ENCODE results near the gene BANP.
"Not testable (repeated sequence)": the region's sequence is repeated elsewhere in the genome, so short reads cannot be mapped to it uniquely, and the experiment has no call there.

BANP gene

DNA sequence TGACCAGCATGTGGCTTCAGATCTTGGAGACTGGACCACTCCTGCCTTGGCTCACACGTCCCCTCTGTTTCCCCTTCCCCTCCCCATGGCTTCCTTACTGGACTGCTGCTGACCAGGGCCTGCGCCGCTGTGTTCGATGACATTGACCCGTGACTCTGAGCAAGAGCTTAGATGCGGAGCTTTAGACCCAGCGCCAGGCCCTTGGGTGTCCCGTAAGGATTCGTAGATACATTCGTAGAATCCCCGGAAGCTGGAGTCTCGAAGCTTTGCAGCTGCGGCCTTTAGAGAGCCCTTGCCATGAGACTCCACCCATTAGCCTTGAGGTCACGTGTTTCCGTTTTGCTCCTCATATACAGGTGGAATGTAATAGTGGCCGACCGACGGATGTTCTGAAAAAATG is 65.2 kb downstream of the BANP start:
- not testable (repeated sequence) for DNase-seq (ENCODE audit: low read depth)

- no peak for DNase-seq (ENCODE audit: low read depth)
Observed at GRCh38 chr16:88016964-88017363, 65.7 kb downstream of the BANP start.

- no peak for DNase-seq (ENCODE audit: low read depth)
Observed at GRCh38 chr16:88017587-88018101, 66.4 kb downstream of the BANP start.

DNA sequence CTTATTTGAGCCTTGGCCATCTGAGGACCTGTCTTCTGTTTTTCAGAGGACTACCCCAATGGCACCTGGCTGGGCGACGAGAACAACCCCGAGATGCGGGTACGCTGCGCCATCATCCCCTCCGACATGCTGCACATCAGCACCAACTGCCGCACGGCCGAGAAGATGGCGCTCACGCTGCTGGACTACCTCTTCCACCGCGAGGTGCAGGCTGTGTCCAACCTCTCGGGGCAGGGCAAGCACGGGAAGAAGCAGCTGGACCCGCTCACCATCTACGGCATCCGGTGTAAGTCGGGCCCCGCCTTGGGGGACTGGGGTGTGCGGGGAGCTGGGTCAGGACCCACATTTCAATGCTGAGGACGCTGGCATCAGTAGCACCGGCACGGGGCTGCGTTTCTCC is 67.1 kb downstream of the BANP start:
- not testable (repeated sequence) for DNase-seq (ENCODE audit: low read depth)

DNA sequence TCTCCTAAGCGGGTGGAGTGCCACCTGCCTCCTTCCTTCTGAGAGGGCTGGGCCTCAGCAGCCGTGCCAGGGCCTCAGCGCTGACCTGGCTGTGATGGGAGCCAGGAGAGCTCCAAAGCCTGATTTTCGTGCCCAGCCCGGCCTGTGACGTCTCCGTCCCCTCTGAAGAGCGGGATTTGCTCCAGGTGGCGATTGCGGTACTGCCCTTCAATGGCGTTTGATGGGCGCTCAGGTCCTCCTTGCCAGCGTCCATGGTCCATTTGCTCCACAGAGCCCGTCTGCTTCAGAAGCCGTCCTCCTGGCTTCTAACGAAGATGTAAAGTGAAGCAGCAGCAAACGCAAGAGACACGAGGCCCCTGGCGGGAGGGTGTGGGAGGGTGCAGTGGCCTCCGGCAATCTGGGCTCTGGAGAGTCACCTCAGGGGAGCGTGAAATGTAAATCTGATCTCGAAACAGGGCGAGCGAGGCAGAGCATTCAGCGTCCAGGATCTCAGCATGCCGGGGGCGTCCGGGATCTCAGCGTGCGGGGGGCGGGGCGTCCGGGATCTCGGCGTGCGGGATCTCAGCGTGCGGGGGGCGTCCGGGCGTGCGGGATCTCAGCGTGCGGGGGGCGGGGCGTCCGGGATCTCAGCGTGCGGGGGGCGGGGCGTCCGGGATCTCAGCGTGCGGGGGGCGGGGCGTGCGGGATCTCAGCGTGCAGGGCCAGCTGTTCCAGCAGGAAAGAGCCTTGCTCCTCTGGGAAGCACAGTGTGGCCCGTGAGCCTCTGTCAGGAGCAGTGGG is 68.0 kb downstream of the BANP start:
- not testable (repeated sequence) for DNase-seq (ENCODE audit: low read depth)

GRCh38 chr16:88019821-88020515 is 68.7 kb downstream of the BANP start:
- no peak for DNase-seq (ENCODE audit: low read depth)

DNA sequence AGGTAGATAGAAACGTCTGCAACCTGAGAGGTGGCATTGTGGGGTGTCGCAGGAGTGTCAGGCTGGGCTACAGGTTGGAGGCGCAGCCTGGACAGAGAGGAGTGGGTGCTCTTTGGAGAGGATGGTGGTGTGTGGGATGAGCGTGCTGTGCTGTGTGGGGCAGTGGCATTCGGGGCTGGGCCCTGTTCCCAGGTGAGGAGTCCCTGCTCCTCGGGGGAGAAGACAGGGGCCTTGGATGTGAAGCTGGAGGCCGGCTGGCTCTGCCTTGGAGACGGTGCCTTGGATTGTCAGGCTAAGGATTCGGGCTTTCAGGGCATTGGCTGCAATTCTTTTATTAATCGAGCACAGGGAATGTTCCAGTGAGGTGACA is 69.3 kb downstream of the BANP start:
- no peak for DNase-seq (ENCODE audit: low read depth)

DNA sequence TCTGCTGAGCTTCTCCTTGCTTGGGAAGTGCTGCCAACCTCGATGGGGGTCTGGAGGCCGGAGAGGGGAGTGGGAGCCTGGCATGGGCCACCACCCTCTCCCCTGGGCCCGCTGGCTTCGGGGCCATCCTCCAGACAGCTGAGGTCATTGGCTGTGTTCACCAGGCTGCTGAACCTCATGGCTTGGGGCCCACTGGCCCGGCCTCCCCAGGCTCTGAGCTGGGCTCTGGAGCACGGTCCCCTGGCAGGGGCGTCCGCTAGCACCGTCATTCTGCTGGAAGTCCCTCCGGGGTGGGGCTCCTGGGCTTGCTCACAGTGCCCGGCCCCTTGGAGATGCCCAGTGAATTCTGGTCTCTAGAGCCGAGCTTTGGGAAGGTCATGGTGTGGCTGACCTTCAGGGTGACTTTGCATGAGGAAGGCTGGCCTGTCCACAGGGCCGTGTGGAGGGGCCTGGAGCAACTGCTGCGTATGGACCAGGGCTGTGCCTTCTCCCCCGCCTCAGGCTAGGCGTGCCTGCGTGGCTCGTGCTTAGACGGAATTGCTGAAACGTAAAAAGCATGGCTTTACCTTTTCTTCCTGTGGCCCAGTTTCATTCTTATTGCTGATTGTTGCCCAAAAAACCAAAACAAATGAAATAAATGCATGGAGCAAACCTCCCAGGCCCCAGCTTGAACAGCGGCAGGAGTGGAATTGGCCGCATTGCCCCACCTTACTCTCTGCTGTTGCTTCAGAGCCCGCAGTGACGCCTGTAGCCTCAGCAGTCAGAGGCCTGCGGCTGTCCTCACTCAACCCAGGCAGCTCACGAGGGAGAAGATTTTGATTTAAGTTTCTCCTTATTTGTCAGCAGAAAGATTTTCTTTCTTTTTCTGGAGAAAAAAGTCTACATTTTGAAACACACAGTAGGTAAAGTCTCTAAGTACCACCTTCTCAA is 70.1 kb downstream of the BANP start:
- DNase-seq (ENCODE audit: low read depth): not testable (repeated sequence)

GRCh38 chr16:88022076-88023042 is 71.1 kb downstream of the BANP start:
- no peak for DNase-seq (ENCODE audit: low read depth)

GRCh38 chr16:88023366-88023765 is 72.1 kb downstream of the BANP start:
- DNase-seq (ENCODE audit: low read depth): no peak

DNA sequence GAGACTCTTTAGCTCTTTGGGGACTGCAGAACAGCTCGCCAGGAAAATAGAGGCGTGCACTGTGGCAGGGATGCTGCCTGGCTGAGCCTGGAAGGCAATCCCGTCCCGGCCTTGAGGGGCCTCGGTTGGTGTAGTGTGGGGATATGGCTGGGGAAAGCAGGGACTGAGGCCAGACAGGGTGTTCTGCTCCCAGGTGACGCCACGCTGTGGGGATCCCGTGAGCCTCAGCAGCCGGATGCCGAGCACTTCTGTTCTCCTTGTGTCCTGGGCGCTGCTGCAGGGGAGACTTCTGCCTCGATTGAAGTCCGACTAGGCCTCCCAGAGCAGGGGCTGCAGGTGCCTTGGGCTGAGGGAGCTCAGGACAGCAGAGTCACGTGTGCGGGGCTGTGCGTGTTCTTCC is 72.6 kb downstream of the BANP start:
- no peak for DNase-seq (ENCODE audit: low read depth)

DNA sequence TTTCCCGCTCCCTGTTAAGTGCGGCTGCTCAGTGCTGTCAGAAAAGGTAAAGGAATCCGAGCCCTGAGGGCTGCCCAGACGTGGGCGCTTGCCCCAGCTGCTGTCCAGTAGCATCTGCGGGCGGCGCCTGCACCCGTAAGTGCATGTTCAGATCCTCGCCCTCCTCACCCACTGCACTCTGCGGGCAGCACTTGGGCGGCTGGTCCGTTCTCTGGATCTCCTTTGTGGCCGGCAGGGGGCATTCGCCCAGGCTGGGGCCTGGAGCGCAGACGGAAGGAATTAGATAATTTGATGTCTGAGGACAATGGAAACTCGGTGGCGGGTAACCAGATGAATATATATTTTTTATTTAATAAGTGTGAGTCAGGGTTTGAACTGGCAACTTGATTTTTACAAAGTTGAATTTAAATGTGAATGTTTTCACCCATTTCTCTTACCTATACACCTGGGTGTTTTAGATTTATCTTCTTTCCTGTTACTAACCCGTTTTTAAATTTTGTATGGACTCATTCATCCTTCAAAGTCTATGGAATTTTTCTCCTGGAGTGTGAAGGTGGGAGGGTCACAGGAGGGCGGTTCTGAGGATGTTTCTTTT is 73.4 kb downstream of the BANP start:
- DNase-seq (ENCODE audit: low read depth): not testable (repeated sequence)

DNA sequence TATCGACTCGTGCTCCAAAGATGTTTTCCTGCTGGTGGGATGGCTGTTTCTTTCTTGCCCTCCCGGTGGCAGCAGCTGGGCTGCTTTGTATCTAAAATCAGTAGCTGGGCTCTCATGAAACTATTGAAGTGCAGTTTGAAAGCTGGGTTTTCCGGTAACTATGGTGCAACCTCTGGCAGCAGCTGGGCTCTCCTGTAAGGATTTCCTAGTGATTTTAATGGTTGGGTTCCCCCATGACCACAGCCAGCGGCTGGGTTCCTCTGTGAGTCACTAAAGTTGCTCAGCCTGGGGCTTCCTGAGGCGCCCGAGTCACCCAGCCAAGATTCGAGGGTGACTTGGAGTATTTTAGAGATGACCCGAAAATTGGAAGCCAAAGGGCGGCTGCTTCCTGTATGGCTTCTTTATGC is 73.9 kb downstream of the BANP start:
- DNase-seq (ENCODE audit: low read depth): not testable (repeated sequence)

GRCh38 chr16:88025828-88026555 is 74.8 kb downstream of the BANP start:
- not testable (repeated sequence) for DNase-seq (ENCODE audit: low read depth)

GRCh38 chr16:88026964-88027938 is 76.0 kb downstream of the BANP start:
- DNase-seq (ENCODE audit: low read depth): no peak

DNA sequence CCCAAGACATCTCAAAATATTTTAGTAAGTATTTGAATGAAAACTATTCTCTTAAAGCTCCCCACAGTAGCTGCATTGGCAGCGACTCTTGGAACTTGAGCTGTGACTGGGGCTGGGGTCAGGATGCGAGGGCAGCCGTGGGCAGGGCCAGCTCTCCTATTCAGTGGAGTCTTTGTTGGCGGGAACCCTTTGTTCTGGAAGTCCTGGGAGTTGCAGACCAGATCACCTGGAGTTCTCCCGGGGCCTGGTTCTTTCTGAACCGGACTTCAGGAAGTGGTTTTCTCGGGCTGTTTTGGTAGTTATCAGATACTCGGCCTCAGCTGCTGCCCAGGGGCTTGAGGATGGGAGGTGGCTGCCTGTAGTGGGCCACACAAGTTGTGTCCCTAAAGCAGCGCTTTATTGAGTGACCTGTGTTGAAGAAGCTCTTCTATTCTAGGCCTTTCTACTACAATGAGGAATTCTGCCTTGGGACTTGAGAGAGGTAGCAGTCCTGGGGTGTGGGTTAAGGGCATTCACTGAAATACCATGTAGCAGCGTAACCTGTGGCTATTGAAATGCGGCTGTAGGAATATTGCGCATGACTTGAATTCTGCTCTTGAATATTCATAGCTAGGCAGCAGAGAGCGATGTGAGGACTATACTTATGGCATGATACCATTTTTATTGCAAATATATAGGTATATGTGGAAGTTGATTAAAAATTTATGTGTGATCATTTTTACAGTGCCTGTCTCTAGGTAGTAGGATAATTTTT is 77.1 kb downstream of the BANP start:
- not testable (repeated sequence) for DNase-seq (ENCODE audit: low read depth)

DNA sequence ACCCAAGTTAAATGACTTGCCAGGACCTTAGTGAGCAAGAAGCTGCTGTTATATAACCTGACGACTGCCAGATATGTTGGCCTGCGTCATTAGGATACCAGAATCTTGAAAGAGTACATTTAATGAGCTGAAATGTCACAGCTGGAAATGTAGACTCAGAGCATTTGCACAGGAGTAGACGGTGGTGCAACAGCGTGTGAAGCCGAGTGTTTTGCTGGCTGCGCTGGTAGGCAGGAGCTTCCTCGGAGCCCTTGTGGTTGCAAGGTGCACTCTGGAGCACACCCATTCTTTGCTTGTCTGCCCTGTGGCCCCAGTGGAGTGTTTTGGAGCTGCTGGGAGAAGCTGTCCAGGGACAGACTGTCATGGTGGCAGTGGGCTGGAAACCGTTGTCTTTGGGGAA is 79.3 kb downstream of the BANP start:
- DNase-seq (ENCODE audit: low read depth): no peak

GRCh38 chr16:88030961-88031360 is 79.7 kb downstream of the BANP start:
- DNase-seq (ENCODE audit: low read depth): not testable (repeated sequence)
